Activated CD4-positive, alpha-beta T cell treated with anti-CD3 and anti-CD28 coated beads, Interleukin-2, amount 10 ng/mL, durations not matched to agents 7 days and 5 days (primary cell): ENCODE data around the gene SLC44A2. TPM values are rescaled to one million over a fixed set of nuclear protein-coding genes. Genes with fewer than 3 reads are reported as not detected.

Source experiments
- CTCF ChIA-PET: fragments of 350-600 bp; sonication (Branson Sonifier 250); formaldehyde crosslinking; loops from one replicate; lab custom pipeline; 2021; ENCODE audit warnings: antibody characterized with exemption; lab: Charles Lee
- POLR2A ChIA-PET: fragments of 350-600 bp; sonication (Branson Sonifier 250); formaldehyde crosslinking; loops from one replicate; lab custom pipeline; 2021; ENCODE audit warnings: antibody characterized with exemption; lab: Charles Lee
- DNase-seq: peaks from one replicate; pipeline ENCODE4 v3.0.0-alpha.2; 2020
- H3K27ac Mint-ChIP-seq: one replicate; pipeline ENCODE4 v1.8.0; 2021; ENCODE audit warnings: mild to moderate bottlenecking, moderate library complexity, mixed read lengths
- H3K27me3 Mint-ChIP-seq: one replicate; pipeline ENCODE4 v1.8.0; 2021; ENCODE audit warnings: mixed read lengths
- H3K36me3 Mint-ChIP-seq: one replicate; pipeline ENCODE4 v1.8.0; 2021; ENCODE audit warnings: low read depth, mixed read lengths
- H3K4me1 Mint-ChIP-seq: one replicate; pipeline ENCODE4 v1.8.0; 2021; ENCODE audit warnings: mixed read lengths
- H3K4me3 Mint-ChIP-seq: one replicate; pipeline ENCODE4 v1.8.0; 2021; ENCODE audit warnings: mild to moderate bottlenecking, moderate library complexity, mixed read lengths
- H3K9me3 Mint-ChIP-seq: one replicate; pipeline ENCODE4 v1.8.0; 2021; ENCODE audit warnings: mixed read lengths
- total RNA-seq, 2 experiments: library from RNA; stranded (reverse); gene quantifications; one replicate each; pipeline ENCODE4 v1.2.3, GENCODE V29; 2021

SLC44A2 gene
- 100 to 1,000 TPM; 162 to 189 TPM for total RNA-seq

DNA sequence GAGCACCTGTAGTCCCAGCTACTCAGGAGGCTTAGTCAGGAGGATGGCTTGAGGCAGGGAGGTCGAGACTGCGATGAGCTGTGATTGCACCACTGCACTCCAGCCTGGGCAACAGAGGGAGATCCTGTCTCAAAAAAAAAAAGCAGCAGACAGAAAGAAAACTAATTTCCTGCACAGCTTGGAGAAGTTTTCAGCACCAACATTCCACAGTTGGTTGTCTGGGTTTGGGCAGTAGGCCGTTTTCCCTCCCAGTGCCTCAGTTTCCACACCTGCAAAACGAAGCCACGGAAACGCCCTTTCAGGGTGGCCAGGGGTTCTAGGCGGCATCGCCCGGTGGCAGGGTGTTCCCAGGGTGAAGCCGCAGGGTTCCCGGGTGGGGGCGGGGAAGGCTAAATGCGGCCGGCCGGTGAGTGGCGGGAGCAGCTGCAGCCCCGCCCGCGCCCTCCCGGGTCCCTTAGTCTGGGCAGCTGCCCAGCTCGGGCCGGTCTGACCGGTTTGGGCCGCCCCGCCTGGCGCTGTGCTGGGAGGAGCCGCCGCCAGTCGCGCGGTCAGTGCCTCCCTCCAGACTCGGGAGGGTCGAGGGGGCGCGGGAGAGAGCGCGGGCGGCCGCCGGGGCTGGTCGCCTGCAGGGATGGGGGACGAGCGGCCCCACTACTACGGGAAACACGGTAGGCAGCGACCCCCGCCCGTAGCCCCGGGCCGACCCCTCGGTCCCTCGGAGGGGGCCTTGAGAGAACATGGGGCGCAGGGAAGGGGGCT is at the start of gene SLC44A2:
TSS of gene SLC44A2 (plus strand) at position 551 of the 759 bp plus-strand sequence. CDS start at position 632, 81 bp downstream.
- H3K4me3 Mint-ChIP-seq, result peak within 1 kb of the TSS; percentile 47
- H3K4me1 Mint-ChIP-seq, result peaks cover 43% of the 10 kb centered on the region
- DNase-seq, result no peak
- ChIA-PET CTCF (interaction anchor here (0.6 kb wide), 1 partner anchor 33 kb away, joined by 5 read pairs; no protein-coding TSS in a partner anchor), POLR2A (no interaction called here)
- peak within 1 kb of the TSS; percentile 90 for H3K27ac Mint-ChIP-seq
- H3K9me3 Mint-ChIP-seq, result no peaks in the 10 kb centered on the region
- peaks cover 29% of the 10 kb centered on the region for H3K36me3 Mint-ChIP-seq
- no peaks in the 10 kb centered on the region for H3K27me3 Mint-ChIP-seq

DNA sequence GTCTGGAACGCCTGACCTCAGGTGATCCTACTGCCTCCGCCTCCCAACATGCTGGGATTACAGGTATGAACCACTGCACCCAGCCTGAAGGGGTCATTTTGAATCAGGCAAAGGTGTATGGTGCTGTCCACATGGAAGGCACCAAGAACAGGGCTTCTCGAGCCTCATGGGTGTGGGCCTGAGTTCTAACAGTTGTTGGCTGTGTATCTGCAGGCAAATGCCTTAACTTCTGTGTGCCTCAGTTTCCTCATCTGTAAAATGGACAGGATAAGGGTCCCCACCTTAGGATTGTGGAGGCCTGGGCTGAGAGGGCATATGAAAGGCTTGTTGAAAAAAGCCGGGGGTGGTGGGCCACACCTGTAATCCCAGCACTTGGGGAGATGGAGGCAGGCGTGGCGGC is 47.4 kb upstream of the SLC44A2 start:
- Mint-ChIP-seq H3K36me3 (no peaks in the 10 kb centered on the region), H3K9me3 (no peaks in the 10 kb centered on the region), H3K4me3 (no peak overlapping the region), H3K27ac (no peak overlapping the region), H3K27me3 (no peaks in the 10 kb centered on the region), H3K4me1 (peaks cover 18% of the 10 kb centered on the region)
- CTCF ChIA-PET, result no interaction called here
- POLR2A ChIA-PET, result no interaction called here
- DNase-seq, result no peak

DNA sequence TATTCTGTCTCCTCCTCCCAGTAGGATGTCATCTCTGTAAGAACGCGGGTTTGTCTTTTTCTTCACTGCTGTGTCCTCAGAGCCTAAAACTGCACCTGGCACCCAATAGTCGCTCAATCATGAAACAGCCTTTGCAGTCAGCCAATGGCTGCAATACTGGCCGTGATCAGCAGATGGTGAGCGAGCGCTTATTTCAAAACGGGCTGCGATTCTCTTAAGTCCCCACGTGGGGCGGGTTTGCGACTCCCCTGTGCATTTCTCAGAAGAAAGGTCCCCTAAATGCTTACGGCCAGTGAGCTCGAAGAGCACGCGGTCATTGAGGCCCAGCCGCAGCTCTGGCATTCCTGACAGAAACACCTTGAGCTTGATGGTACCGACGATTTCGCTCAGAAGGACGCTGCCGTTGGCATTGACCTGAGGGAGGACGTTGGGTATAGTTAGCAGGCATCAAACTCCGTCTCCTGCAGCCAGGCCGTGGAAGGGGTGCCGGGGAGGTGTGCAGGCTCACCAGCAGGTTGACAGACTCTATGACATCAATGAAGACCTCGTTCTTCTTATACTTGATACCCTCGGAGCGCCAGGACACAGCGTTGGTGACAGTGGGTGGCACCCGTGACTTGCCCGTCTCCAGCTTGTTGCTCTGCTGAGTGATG is 44.2 kb upstream of the SLC44A2 start:
- Mint-ChIP-seq H3K4me1 (peaks cover 26% of the 10 kb centered on the region), H3K4me3 (no peak overlapping the region), H3K27me3 (no peaks in the 10 kb centered on the region), H3K36me3 (no peaks in the 10 kb centered on the region), H3K27ac (no peak overlapping the region), H3K9me3 (no peaks in the 10 kb centered on the region)
- POLR2A ChIA-PET, result interaction anchor here (0.6 kb wide), 1 partner anchor 46 kb away, joined by 3 read pairs; no protein-coding TSS in a partner anchor
- DNase-seq, result peak; percentile 93
- CTCF ChIA-PET, result interaction anchor here (0.6 to 5.0 kb wide), 42 partner anchors 8 to 690 kb away, joined by 3 to 100 read pairs (median 5); partner anchors contain the start of genes CDKN2D, DNM2, QTRT1 and TMED1

GRCh38 chr19:10582091-10582490 is 43.3 kb upstream of the SLC44A2 start:
- ChIA-PET POLR2A (interaction anchor here (0.6 kb wide), 1 partner anchor 45 kb away, joined by 3 read pairs; no protein-coding TSS in a partner anchor), CTCF (interaction anchor here (0.6 to 5.0 kb wide), 27 partner anchors 9 to 689 kb away, joined by 3 to 100 read pairs (median 8); partner anchors contain the start of genes CDKN2D, DNM2 and QTRT1)
- no peak for DNase-seq
- Mint-ChIP-seq H3K27me3 (no peaks in the 10 kb centered on the region), H3K27ac (no peak overlapping the region), H3K4me3 (no peak overlapping the region), H3K4me1 (peaks cover 30% of the 10 kb centered on the region), H3K36me3 (no peaks in the 10 kb centered on the region), H3K9me3 (no peaks in the 10 kb centered on the region)

DNA sequence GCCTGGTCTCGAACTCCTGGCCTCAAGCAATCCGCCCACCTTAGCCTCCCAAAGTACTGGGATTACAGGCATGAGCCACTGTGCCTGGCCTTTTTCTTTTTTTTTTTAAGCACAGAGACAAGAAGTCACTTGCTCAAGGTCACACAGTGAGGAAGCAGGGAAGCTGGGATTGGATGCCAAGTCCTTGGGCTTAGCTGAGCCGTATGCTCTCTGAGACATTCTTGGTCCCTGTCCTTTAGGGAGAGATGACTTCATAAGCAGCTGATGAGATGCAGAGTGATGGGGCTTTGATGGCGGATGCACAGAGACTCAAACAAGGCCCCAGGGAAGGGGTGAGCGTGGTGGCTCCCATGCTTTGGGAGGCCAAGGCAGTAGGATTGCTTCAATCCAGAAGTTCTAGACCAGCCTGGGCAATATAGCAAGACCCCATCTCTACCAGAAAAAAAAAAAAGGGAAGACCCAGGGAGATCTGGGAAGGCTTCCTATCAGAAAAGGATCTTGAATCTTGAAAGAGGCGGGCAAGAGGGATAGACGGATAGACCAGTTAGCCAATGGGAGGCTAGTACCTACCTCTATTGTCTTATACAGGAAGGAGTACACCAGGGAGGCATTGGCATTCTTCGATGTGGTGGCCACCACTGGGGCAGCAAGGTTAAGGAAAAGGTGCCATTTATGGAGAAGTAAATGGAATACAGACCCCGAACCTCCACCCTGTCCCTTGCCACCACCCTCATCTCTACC is 42.1 kb upstream of the SLC44A2 start:
- Mint-ChIP-seq H3K27me3 (peaks cover 7% of the 10 kb centered on the region), H3K36me3 (no peaks in the 10 kb centered on the region), H3K9me3 (no peaks in the 10 kb centered on the region), H3K4me3 (no peak overlapping the region), H3K4me1 (peaks cover 35% of the 10 kb centered on the region), H3K27ac (no peak overlapping the region)
- CTCF ChIA-PET, result interaction anchor here (1.0 to 5.0 kb wide), 5 partner anchors 30 to 116 kb away, joined by 3 to 100 read pairs (median 10); partner anchors contain the start of gene QTRT1
- DNase-seq, result no peak
- POLR2A ChIA-PET, result no interaction called here

GRCh38 chr19:10586396-10586795 is 39.0 kb upstream of the SLC44A2 start:
- DNase-seq, result no peak
- POLR2A ChIA-PET, result no interaction called here
- Mint-ChIP-seq H3K27me3 (peaks cover 7% of the 10 kb centered on the region), H3K4me1 (peaks cover 29% of the 10 kb centered on the region), H3K36me3 (no peaks in the 10 kb centered on the region), H3K4me3 (no peak overlapping the region), H3K9me3 (no peaks in the 10 kb centered on the region), H3K27ac (no peak overlapping the region)
- CTCF ChIA-PET, result interaction anchor here (1.0 kb wide), 1 partner anchor 58 kb away, joined by 5 read pairs; no protein-coding TSS in a partner anchor

- Mint-ChIP-seq H3K27me3 (peaks cover 7% of the 10 kb centered on the region), H3K9me3 (no peaks in the 10 kb centered on the region), H3K36me3 (no peaks in the 10 kb centered on the region), H3K4me3 (no peak within 1 kb of the TSS), H3K27ac (no peak within 1 kb of the TSS), H3K4me1 (peaks cover 29% of the 10 kb centered on the region)
- POLR2A ChIA-PET, result no interaction called here
- CTCF ChIA-PET, result no interaction called here
- DNase-seq, result no peak
These were observed 38.1 kb upstream of the SLC44A2 start, which contains the start of gene AP1M2 for GRCh38 chr19:10587022-10587838. Gene AP1M2, minus strand, starts transcription at chr19:10587312. Its CDS starts 81 bp downstream, at chr19:10587231.

DNA sequence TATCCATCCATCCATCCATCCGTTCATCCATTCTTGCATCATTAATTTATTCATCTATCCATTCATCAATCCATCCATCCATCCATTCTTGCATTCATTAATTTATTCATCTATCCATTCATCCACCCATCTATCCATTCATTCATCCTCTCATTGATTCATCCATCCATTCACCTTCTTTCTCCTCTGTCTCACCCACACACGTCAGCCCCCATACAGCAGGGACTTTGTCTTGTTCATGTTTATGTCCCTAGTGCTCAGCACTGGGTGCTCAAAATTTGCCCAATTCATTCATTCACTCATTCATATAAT is 37.6 kb upstream of the SLC44A2 start:
- Mint-ChIP-seq H3K36me3 (no peaks in the 10 kb centered on the region), H3K4me1 (peaks cover 29% of the 10 kb centered on the region), H3K27ac (no peak overlapping the region), H3K4me3 (no peak overlapping the region), H3K27me3 (peaks cover 7% of the 10 kb centered on the region), H3K9me3 (no peaks in the 10 kb centered on the region)
- POLR2A ChIA-PET, result no interaction called here
- no peak for DNase-seq
- CTCF ChIA-PET, result interaction anchor here (0.5 kb wide), 1 partner anchor 30 kb away, joined by 3 read pairs; no protein-coding TSS in a partner anchor

DNA sequence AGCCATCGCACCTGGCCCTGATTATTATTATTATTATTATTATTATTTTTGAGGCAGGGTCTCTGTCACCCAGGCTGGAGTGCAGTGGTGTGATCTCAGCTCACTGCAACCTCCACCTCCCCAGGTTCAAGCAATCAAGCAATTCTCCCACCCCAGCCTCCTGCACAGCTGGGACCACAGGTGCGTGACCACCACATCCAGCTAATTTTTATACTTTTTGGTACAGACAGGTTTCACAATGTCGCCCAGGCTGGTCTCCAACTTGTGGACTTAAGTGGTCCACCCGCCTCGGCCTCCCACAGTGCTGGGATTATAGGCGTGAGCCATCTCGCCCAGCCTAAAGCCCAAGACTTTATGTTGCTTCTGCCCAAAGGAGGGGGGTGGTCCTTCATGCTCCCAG is 32.2 kb upstream of the SLC44A2 start:
- CTCF ChIA-PET, result interaction anchor here (1.1 to 4.1 kb wide), 3 partner anchors 13 to 107 kb away, joined by 3 to 23 read pairs (median 6); no protein-coding TSS in a partner anchor
- H3K4me1 Mint-ChIP-seq, result peaks cover 24% of the 10 kb centered on the region
- POLR2A ChIA-PET, result no interaction called here
- no peak for DNase-seq
- H3K36me3 Mint-ChIP-seq, result no peaks in the 10 kb centered on the region
- H3K9me3 Mint-ChIP-seq, result no peaks in the 10 kb centered on the region
- H3K4me3 Mint-ChIP-seq, result no peak overlapping the region
- no peaks in the 10 kb centered on the region for H3K27me3 Mint-ChIP-seq
- no peak overlapping the region for H3K27ac Mint-ChIP-seq

- no peak overlapping the region for H3K4me3 Mint-ChIP-seq
- peaks cover 24% of the 10 kb centered on the region for H3K4me1 Mint-ChIP-seq
- POLR2A ChIA-PET, result no interaction called here
- H3K27ac Mint-ChIP-seq, result peak overlapping the region; percentile 76
- H3K9me3 Mint-ChIP-seq, result no peaks in the 10 kb centered on the region
- CTCF ChIA-PET, result interaction anchor here (1.1 to 4.0 kb wide), 2 partner anchors 13 to 106 kb away, joined by 3 to 21 read pairs; no protein-coding TSS in a partner anchor
- DNase-seq, result no peak
- H3K36me3 Mint-ChIP-seq, result no peaks in the 10 kb centered on the region
- H3K27me3 Mint-ChIP-seq, result no peaks in the 10 kb centered on the region
These were observed 31.3 kb upstream of the SLC44A2 start for GRCh38 chr19:10593820-10594637.

DNA sequence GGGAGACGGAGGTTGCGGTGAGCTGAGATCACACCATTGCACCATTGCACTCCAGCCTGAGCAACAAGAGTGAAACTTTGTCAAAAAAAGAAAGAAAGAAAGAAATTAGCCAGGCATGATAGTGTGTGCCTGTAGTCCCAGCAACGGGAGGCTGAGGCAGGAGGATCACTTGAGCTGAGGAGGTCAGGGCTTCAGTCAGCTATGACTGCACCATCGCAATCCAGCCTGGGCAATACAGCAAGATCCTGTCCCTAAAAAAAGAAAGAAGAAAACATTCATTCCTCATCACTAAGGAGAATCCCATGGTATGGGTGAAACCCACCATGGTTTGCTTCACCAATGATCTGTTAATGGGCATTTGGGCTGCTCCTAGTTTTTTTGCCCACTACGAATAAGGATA is 25.2 kb upstream of the SLC44A2 start:
- H3K9me3 Mint-ChIP-seq, result no peaks in the 10 kb centered on the region
- CTCF ChIA-PET, result interaction anchor here (0.7 kb wide), 1 partner anchor 30 kb away, joined by 3 read pairs; no protein-coding TSS in a partner anchor
- H3K36me3 Mint-ChIP-seq, result peaks cover 9% of the 10 kb centered on the region
- no peak overlapping the region for H3K4me3 Mint-ChIP-seq
- H3K4me1 Mint-ChIP-seq, result peaks cover 40% of the 10 kb centered on the region
- POLR2A ChIA-PET, result no interaction called here
- DNase-seq, result no peak
- peaks cover 8% of the 10 kb centered on the region for H3K27me3 Mint-ChIP-seq
- no peak overlapping the region for H3K27ac Mint-ChIP-seq
